Activated T-helper 1 cell treated with anti-CD3 and anti-CD28 coated beads, Interleukin-2, amount 50 U/mL, for 16 hours (primary cell): Measurements from ENCODE around the gene ATOH8.

Experiments used
- DNase-seq, 2 donors: peaks; one replicate each; pipeline ENCODE4 v3.0.0-alpha.2; 2020; ENCODE audit warnings: low read depth in 1 of 2, low spot score in 1 of 2

The ATOH8 gene

DNA sequence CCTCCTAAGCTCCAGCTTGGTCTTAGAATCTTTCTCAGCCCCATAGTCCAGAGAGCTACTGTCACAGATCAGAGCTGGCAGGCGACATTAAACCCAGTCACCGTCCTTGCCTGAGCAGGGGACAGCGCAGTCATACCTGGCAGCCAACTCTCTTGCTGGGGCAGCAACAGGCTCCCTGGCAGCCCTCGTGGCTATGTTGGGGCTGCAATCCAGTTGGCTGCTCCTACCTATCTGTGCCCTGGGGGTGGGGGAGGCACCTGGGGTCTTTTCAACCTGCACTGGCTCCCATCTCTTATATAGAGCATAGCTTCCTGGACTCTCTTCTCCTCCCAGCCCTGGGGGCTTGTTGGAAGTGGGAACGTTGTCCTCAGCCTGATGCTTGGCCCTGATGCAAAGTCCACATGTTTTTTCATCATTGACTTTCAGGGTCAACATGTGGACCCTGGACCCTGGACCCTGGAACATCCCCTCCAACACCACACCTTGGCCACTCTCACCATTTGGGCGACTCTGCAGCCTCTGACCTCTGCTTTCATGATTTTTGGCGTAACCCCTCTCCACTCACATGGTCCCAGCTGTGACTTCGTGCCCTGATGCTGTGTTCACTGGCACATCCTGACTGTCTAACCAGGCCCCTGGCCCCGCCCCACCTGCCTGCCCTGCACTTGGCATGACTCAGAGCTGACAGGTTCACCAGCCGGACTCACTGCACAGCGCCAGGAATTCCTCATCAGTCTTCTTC, 45.6 kb downstream of the ATOH8 start:
- DNase-seq = no peak

DNA sequence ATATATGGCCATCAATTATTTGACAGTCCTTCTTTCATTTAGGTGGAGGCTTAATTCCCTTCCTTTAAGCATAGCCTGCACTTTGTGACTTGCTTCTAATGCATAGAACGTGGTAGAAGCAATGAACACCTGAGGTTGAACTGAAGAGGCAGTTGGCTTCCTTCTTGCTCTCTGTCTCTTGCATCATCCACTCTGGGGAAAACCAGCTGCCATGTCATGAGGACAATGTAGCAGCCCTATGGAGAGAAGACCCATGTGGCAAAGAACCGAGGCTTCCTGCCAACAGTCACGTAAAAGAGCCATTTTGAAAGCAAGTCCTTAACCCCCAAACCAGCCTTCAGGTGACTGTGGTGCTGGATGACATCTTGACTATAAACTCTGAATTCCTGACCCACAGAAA, 46.8 kb downstream of the ATOH8 start:
- DNase-seq = no peak

DNA sequence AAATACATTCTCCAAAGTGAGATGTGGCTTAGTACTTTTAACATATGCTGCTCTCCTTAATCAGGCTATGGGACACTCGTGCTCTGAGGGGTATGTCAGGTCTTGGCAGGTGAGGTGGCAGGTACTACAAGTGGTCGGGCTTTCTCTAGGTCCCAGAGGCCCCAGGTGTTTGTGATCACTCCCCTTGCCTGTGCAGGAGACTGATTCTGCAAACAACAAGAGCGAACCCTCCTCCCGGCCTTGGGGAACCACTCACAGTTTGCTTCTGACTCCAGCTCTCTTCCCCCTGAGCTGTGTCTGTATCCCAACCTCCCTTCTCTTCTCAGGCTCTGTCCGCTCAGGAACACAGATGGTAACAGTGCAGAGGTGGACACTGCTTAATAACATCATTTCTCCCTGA, 48.1 kb downstream of the ATOH8 start:
- no peak for DNase-seq

DNA sequence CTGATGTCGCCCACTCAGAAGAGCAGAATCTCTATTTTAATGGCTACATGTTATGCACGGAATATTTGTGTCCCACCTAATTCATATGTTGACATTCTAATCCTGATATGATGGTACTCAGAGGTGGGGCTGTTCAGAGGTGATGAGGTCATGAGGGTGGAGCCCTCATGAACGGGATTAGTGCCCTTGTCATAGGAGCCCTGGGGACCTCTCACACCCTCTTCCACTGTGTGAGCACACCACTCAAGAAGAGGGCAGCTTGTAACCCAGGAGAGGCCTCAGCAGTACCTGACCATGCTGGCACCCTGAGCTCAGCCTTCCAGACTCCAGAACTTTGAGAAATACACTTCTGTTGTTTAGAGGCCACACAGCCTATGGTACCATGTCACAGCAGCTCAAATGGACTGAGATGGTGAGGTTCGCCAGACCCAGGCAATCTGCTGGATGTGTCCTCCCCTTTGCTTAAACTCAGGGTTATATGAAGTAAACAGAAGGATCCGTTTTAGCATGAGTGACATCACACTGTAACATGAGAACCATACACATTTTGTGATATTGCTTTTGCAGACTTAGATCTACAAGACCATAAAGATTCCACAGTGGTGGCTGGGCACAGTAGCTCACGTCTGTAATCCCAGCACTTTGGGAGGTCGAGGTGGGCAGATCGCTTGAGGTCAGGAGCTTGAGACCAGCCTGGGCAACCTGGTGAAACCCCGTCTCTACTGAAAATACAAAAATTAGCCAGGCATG, 48.7 kb downstream of the ATOH8 start:
- DNase-seq = no peak

DNA sequence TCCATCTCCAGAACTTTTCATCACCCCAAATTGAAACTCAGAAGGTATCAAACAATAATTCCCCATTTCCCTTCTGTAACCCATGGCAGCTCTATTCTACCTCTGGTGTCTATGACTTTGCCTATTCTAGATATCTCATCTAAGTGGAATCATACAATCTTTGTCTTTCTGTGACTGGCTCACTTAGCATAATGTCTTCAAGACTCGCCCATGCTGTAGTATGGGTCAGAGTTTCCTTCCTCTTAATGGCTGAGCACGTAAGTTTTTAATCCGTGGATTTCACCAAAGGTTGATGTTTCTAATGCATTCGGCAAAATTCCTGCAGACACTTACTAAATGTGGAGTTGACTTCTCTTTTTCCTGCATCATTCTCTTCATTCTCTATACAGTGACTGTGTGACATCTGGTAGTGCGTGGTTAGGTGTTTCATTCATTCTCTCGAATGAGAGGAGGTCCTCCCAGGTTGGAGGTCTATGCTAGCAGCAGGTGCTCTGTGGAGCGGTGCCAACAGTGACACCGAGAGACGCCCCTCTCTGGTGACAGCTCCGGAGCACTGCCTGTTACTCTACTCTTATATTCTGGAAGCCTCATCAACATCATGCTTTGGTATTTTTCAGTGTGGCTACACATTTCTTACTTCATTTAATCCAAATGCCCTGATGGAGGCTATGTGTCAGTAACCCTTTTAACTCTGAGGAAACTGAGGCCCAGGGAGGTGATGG, 50.1 kb downstream of the ATOH8 start:
- no peak for DNase-seq

DNA sequence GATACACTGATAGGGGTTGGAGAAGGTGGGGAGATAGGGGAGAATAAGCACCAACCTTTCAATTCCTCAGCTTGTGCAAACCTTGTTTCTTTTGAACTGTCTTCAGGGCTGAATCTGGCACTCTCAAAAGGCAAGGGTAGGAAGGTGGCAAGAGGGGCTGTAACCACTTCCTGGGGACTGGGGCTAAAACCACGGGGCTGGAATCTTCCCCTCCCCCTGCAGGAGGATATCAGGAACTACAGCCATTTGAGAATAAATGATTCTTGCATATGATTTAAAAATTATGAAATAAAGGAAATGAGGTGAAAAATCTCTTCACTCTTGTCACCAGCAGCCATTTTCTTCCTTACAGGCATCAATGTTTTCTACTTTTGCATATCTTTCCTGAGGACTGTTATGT, 50.8 kb downstream of the ATOH8 start:
- DNase-seq = no peak

DNA sequence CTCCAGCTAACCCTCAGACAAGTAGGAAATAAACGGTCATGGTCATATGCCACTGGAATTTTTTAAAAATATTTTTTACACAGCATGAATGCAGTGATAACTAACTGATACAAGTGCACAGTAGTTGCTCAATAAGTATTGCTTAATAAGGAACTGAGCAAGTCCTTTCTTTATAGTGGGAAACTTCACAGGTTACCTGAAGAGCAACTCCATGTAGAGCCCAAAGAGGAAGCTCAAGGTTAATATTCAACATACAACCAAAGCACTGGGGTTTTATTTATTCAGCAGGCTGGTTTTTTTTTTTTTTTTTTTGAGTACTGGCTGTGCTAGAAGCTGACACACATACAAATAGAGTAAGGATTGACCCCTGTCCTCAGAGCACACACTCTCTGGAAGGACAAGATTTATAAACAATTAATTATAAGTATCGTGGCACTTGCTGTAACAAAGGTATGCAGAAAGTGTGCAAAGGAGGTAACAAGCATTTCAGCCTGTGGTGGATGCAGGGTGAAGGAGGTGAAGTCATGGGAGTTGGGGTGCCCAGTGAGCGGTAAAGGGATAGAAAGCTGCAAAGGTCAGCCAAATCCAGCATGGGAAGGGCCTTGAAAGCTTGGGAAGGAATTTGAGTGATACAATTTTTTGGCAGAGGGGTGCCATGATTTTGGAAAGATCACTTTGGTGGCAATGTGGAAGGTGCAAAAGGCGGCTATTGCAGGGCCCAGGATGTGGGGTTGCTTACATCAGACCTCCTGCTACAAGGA, 52.7 kb downstream of the ATOH8 start:
- no peak for DNase-seq

DNA sequence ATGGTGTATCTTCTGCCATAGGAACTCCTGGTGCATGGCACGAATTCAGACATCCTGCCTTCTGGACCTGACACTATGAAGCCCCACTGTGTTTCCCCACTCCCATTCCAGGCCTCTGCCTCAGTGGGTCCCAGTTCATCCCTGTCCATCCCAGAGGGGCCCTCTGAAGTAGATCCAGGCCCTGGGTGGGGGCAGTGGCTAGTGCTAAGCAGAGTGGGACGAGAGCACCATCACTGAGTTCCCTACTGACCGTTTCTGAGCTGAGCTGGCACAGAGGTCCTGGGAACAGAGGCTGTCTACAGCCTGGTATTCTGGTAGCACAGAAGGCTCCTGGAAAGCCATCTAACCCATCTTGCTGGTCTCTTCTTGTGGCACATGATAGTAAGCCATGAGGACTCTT, 54.0 kb downstream of the ATOH8 start:
- DNase-seq = no peak

DNA sequence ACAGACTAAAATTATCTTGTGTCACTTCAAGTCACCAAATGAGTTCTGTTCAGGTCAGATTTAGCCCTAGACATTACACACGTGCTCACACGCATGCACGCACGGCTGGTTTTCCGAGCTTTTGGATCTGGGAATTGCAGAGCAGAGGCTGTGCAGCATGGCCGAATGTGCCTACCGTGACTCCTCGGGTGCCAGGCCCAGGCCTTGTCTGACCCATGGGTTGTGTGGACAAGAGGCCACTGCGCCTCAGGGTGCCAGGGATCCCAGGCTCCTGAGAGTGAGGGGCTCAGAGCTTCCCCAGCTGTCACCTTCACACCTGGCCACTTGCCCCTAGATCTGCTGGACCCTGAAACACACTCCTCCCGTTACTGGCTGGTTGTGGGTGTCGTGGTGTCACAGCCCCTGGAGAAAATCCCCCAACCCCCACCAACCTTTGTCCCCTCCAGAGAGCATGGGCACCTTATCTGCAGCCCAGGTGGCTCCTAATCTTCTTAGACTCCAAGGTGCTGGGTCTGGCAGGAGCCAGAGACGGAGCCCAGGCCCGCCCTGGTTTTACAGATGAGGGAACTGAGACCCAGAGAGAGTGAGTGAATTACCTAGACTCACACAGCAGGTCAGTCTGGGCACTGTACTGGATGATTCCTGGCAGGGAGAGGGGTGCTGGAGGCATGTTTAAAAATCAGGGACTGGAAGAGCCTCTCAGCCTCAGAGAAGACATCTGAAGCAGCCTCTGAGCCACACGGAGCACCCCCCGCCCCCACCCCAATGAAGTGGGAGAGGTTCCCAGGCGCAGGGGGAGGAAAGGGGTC, 56.8 kb downstream of the ATOH8 start:
- no peak for DNase-seq

DNA sequence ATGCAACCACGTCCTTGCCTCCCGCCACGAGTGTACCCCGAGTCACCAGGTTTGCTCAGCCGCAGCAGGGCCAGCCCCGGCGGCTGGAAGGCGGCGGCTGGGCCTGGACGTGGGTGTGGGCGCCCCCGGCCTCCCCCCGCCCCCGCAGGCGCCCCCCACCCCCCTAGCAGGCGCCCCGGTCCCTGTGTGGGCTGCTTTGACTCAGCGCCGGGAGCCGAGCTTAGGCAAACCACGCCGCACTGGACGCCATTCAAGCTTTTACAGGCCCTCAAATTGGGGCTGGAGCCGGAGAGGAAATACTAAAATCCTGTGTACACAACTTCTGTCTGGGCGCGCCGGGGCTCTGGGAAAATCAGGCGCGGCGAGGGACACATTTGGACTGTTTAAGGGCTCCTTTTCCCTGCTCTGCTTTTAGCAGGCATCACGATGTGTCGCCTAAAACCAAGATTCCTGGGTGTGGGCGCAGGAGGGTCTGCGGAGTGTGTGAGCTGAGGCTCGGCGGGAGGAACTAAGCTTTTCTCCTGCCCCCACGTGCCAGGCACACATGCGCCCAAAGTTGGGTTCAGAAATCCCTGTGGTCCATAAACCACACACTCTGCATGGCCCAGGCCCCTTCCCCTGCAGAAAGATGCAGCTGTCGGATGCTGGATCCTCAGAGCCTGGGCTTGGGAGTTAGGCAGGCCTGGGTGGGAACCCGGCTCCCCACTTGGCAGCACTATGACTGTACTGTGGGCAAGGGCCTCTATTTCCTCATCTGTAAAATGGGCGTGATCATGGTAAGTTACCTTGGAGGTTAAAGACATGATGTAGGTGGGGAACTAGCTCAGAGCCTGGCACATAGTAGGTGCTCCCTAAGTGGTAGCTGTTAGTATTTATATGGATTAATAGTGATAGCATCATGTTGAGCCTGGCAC, 57.6 kb downstream of the ATOH8 start:
- DNase-seq = no peak

DNA sequence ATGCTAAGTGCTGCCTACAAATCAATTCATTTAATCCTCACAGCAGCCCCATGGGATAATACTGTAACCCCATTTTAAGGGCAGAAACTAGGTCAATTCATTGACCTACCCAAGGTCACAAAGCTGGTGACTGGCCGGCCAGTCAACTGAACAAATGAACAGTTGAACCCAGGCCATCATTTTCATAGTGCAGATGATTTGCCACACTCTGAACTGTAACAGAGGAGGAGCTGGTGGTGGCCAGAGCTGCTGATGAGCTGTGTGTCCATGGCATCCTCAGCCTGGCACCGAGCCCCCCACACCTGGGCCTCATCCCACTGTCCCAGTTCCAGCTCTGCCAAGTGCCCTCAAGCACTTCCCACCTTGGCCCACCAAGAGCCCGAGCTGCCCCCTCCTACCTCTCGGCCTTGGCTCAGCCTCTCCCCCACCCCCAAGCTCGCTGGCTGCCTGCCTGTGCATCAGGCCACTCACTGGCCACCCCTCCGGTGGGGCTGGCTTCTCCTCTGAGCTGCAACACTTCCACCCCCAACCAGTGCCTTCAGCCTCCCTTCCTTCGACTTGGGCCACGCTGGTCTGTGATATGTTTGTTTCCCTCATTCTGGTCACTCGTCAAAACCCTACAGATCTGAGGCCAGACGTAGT, 58.4 kb downstream of the ATOH8 start:
- no peak for DNase-seq

DNA sequence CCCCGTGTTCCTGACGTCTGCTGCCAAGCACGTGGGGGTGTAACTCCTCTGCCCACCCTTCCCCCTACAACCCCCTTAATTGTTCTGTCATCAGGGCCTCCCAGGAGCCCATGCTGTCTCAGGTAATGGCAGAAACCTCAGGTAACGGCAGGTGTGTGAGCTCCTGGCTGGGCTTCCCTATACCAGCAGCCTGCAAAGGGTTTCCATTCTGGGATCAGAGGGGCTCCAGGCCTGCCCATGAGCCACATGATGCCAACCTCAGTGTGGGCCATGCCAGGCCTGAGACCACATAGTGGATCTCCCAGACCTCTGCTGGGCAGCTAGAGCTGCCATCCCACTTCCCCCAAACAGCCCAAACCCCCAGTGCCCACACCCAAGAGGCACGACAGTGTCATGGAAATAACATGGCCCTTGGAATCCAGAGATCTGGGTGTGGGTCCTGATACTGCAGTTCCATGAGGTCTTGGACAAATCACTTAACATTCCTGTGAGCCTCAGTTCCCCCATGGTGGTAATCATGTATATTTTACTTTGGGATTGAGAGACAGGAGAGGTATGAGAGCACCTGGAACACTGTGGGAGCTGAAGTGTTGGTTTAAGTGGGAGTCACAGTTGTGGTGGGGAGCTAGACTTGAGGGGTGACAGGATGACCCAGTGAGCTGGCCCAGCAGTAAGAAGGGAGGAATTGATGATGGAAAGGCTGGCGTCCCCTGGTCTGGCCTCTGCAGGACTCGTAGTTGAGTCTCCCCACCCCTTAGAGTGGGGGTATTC, 59.6 kb downstream of the ATOH8 start:
- no peak for DNase-seq

DNA sequence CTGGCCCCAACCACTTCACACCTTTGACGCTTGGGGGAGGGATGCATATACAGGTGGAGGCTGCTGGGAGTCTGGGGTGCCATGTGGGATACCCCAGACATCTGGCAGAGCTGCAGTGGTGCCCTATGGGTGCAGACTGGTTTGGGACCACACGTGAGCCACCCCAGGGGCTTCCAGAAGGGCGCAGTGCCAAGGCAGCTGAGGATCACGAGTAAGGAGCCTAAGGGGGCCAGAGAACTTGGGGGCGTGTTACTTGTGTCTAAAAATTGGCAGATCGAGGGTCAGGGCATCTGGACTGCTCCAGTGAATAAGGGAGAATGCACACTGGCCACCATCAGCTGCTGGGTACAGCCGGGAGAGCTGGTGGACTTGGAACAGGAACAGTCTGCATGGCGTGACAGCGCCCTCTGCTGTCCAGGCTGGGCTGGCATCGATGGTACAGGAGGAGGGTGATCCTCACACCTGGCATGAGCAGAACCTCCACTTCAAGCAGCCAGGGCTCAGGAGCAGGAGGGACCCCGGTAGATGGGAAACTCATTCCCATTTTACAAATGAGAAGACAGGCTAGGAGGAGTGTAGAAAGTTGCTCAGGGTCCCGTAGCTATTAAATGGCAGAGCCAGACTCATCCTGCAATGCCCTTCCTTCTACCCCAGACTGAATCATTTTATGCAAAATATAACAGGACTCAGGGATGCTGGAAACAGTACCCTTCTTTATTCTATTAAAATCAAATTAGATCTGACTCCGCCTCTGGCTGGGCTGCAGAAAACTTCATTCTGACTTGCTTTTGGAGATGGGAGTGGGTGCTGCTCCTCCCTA, 60.4 kb downstream of the ATOH8 start:
- peak; percentile 57 to 70 for DNase-seq

DNA sequence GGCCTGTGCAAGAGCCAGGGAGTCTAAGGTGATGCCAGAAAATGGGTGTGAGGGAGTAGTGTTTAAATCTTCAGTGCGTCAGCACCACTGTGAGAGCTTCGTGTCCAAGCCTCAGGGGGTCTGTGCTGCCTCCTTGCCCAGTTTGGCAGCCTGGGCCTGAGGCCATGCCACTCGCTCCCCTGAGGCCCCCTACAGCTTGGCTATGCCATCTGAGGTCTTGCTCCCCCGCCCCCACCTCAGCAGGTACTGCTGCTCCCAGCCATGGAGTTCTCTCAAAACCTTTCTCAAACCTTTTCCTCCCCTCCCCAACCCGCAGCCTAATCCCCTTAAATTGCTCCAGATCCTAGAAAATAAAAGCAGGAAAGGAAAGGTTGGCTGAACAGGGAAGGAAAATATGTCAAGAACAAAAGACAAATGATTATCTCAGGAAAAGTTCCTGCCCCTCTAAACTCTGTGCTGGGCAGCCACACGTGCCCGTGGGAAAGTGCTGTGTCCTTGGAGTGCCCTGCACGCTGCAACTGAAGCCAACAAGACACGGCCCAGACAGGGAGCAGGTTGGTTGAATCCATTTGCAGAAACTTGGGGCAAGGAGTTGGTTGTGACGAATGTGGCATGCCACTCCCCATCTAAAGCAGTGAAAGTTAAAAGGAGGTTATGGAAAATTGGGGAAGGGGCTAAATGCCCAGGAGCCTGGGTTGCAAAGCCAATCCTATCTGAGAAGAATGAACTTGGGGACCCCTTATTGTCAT, 61.2 kb downstream of the ATOH8 start:
- DNase-seq = no peak

DNA sequence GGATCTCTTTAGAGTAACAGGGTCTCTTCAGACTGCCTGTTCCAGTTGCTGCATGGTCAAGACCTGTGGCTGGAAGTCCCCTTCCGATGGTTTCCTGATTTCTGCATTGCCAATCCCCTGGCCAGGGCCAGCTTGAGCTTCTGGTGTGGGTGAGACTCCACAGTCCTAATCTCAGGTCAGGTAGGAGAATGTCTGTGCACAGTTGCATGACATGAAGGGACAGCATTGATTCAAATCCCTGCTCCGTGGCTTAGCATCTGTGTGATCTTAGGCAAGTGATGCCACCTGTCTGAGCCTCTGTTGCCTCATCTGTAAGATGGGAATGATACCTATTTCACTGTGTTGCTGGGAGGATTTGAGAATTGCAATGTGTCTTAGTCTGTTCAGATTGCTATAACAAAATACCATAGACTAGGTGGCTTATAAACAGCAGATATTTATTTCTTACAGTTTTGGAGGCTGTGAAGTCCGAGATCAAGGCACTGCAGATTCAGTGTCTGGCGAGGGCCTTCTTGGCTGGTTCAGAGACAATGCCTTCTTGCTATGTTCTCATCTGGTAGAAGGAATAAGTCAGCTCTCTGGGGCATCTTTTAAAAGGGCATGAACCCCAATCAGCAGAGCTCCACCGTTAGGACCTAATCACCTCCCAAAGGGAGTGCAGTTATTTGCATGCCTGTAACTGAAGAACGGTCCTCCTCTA, 66.2 kb downstream of the ATOH8 start:
- DNase-seq = no peak

DNA sequence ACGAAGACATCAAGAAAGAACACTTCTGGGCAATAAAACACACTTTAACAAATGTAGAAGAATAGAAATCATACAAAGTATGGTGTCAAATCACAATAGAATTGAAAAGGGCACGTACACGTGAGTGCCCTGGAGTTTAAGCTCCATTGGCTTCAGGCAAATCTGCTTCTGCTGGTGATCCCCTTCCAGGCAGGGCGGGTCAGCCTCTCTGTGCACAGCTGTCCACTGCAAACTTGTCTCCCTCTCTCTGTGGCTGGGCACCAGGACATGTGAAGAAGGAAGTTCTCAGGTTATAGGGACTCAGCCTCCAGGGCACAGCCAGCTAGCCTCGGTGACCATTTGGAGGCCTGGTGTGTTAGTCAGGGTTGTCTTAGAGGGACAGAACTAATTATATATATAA, 69.0 kb downstream of the ATOH8 start:
- DNase-seq = no peak
